HL-60 (cell line): ENCODE measurements around the gene PLCB1.

Experiments used
- CTCF ChIP-seq: IDR thresholded peaks from one replicate; pipeline ENCODE4 v1.5.1; 2011; ENCODE audit warnings: low read length, control low read depth, inconsistent platforms; ENCODE audit not compliant: insufficient read depth
- GABPA ChIP-seq: IDR thresholded peaks from 2 replicates; pipeline ENCODE4 v1.6.1; 2012; ENCODE audit warnings: low read depth
- POLR2AphosphoS5 ChIP-seq: IDR thresholded peaks from 2 replicates; pipeline ENCODE4 v1.6.1; 2012; ENCODE audit warnings: low read depth
- SPI1 ChIP-seq: IDR thresholded peaks from 2 replicates; pipeline ENCODE4 v1.6.1; 2012; ENCODE audit warnings: low read depth, mild to moderate bottlenecking, borderline replicate concordance
- TF ChIP-seq, protein P1 (sequence below): IDR thresholded peaks from 2 replicates; pipeline ENCODE4 v1.6.1; 2012; ENCODE audit warnings: low read depth; ENCODE audit not compliant: insufficient replicate concordance

- TF ChIP-seq CTCF = no peak
- TF ChIP-seq, protein P1, sequence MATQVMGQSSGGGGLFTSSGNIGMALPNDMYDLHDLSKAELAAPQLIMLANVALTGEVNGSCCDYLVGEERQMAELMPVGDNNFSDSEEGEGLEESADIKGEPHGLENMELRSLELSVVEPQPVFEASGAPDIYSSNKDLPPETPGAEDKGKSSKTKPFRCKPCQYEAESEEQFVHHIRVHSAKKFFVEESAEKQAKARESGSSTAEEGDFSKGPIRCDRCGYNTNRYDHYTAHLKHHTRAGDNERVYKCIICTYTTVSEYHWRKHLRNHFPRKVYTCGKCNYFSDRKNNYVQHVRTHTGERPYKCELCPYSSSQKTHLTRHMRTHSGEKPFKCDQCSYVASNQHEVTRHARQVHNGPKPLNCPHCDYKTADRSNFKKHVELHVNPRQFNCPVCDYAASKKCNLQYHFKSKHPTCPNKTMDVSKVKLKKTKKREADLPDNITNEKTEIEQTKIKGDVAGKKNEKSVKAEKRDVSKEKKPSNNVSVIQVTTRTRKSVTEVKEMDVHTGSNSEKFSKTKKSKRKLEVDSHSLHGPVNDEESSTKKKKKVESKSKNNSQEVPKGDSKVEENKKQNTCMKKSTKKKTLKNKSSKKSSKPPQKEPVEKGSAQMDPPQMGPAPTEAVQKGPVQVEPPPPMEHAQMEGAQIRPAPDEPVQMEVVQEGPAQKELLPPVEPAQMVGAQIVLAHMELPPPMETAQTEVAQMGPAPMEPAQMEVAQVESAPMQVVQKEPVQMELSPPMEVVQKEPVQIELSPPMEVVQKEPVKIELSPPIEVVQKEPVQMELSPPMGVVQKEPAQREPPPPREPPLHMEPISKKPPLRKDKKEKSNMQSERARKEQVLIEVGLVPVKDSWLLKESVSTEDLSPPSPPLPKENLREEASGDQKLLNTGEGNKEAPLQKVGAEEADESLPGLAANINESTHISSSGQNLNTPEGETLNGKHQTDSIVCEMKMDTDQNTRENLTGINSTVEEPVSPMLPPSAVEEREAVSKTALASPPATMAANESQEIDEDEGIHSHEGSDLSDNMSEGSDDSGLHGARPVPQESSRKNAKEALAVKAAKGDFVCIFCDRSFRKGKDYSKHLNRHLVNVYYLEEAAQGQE = no peak
- no peak for TF ChIP-seq POLR2AphosphoS5
- no peak for TF ChIP-seq GABPA
- no peak for TF ChIP-seq SPI1
These were observed 110.0 kb downstream of the PLCB1 start for GRCh38 chr20:8242066-8242465.
